Transverse colon (tissue), 3 donors: ENCODE measurements around the gene HOXC12.

ENCODE experiments used
- EP300 ChIP-seq: sonication (generic); formaldehyde crosslinking; IDR thresholded peaks from one replicate; pipeline ENCODE4 v1.6.1; 2017; ENCODE audit warnings: antibody characterized with exemption, low read depth
- POLR2A ChIP-seq: fragments of 450-650 bp; IDR thresholded peaks from one replicate; pipeline ENCODE4 v1.6.1; 2016; ENCODE audit warnings: antibody characterized with exemption, mild to moderate bottlenecking, moderate library complexity
- TF ChIP-seq, protein P1 (sequence below), 5 experiments: fragments of 200-600 bp in 3 of 5; fragments of 450-650 bp in 2 of 5; sonication (generic) in 3 of 5; IDR thresholded peaks; 1 replicate in 2 of 5; 2 replicates in 3 of 5; pipeline ENCODE4 v1.5.1; 2016 to 2017; ENCODE audit warnings: antibody characterized with exemption in 5 of 5, inconsistent platforms in 3 of 5, mild to moderate bottlenecking in 2 of 5, moderate library complexity in 1 of 5

DNA sequence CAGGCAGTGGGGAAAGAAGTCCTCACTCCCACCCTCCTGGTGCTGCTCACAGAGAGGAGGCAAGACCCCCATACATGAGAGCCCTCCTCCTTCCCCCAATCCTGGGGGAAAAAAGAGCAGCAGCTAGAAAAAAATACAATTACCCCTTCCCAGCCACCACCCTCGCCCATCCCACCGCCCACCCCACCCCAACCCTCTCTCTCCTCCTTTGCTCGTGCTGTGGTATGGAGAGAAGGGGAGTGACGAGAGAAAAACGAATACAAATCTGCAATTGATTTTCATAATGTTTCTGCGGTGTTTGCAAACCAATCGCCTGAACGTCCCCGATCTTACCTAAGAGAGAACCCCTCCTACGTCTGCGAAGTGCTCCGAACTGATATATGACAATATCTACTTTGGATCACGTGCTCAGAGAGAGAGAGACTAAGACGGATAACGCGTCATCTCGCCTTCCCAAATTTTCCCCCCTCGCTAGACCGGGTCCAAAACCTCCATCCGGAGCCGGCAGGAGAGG, 18.1 kb downstream of the HOXC12 start, which contains the start of gene HOXC11:
- TF ChIP-seq, protein P1, sequence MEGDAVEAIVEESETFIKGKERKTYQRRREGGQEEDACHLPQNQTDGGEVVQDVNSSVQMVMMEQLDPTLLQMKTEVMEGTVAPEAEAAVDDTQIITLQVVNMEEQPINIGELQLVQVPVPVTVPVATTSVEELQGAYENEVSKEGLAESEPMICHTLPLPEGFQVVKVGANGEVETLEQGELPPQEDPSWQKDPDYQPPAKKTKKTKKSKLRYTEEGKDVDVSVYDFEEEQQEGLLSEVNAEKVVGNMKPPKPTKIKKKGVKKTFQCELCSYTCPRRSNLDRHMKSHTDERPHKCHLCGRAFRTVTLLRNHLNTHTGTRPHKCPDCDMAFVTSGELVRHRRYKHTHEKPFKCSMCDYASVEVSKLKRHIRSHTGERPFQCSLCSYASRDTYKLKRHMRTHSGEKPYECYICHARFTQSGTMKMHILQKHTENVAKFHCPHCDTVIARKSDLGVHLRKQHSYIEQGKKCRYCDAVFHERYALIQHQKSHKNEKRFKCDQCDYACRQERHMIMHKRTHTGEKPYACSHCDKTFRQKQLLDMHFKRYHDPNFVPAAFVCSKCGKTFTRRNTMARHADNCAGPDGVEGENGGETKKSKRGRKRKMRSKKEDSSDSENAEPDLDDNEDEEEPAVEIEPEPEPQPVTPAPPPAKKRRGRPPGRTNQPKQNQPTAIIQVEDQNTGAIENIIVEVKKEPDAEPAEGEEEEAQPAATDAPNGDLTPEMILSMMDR (IDR thresholded peaks at IDR 0.05) = no peak
- TF ChIP-seq EP300 (no peak), POLR2A (no peak)
